HEK293 (cell line): ENCODE measurements around the gene NCAPG.

Experiments
- BCL11A ChIP-seq: fragments of 450-650 bp; formaldehyde crosslinking; IDR thresholded peaks from 2 replicates; pipeline ENCODE4 v1.5.1; 2016; ENCODE audit warnings: low read depth, missing biosample characterization, missing genetic modification characterization
- BCL11B ChIP-seq: fragments of 450-650 bp; formaldehyde crosslinking; IDR thresholded peaks from 2 replicates; pipeline ENCODE4 v1.5.1; 2016; ENCODE audit warnings: low read depth, missing biosample characterization, missing genetic modification characterization
- CTCF ChIP-seq: fragments of 450-650 bp; formaldehyde crosslinking; IDR thresholded peaks from 2 replicates; pipeline ENCODE4 v1.5.1; 2016; ENCODE audit warnings: missing biosample characterization, missing genetic modification characterization
- ELK4 ChIP-seq: IDR thresholded peaks from 2 replicates; pipeline ENCODE4 v1.6.1; 2011; ENCODE audit warnings: mild to moderate bottlenecking, low read depth, low read length, borderline replicate concordance
- PBX3 ChIP-seq: sonication (generic); formaldehyde crosslinking; IDR thresholded peaks from 2 replicates; pipeline ENCODE4 v1.8.1; 2022; ENCODE audit warnings: mild to moderate bottlenecking, moderate library complexity, missing genetic modification reagents
- SETDB1 ChIP-seq: IDR thresholded peaks from one replicate; pipeline ENCODE4 v1.6.1; 2017; ENCODE audit warnings: mild to moderate bottlenecking, low read length, moderate library complexity, mixed read lengths; ENCODE audit not compliant: insufficient read length
- ZNF138 ChIP-seq: fragments of 450-650 bp; formaldehyde crosslinking; IDR thresholded peaks from 2 replicates; pipeline ENCODE4 v1.5.1; 2016; ENCODE audit warnings: missing biosample characterization, missing genetic modification characterization, borderline replicate concordance
- ZNF2 ChIP-seq: fragments of 450-650 bp; formaldehyde crosslinking; IDR thresholded peaks from 2 replicates; pipeline ENCODE4 v1.5.1; 2016; ENCODE audit warnings: missing biosample characterization, missing genetic modification characterization
- ZNF510 ChIP-seq: fragments of 450-650 bp; formaldehyde crosslinking; IDR thresholded peaks from 2 replicates; pipeline ENCODE4 v1.5.1; 2018; ENCODE audit warnings: mild to moderate bottlenecking, missing genetic modification characterization, missing biosample characterization; ENCODE audit not compliant: insufficient replicate concordance
- ZNF610 ChIP-seq: fragments of 450-650 bp; formaldehyde crosslinking; IDR thresholded peaks from 2 replicates; pipeline ENCODE4 v1.5.1; 2016; ENCODE audit warnings: missing biosample characterization, missing genetic modification characterization, borderline replicate concordance
- ZNF768 ChIP-seq: fragments of 450-650 bp; formaldehyde crosslinking; IDR thresholded peaks from 2 replicates; pipeline ENCODE4 v1.5.1; 2018; ENCODE audit warnings: missing biosample characterization, mild to moderate bottlenecking, missing genetic modification characterization

- TF ChIP-seq ZNF768, result no peak
- no peak for TF ChIP-seq BCL11B (tag by site-specific recombination)
- TF ChIP-seq ZNF610 (tag by site-specific recombination), result no peak
- no peak for TF ChIP-seq ELK4
- no peak for TF ChIP-seq CTCF (tag by site-specific recombination)
- no peak for TF ChIP-seq PBX3 (CRISPR knock-in tag)
- no peak for TF ChIP-seq SETDB1
- TF ChIP-seq ZNF2 (tag by site-specific recombination), result no peak
- no peak for TF ChIP-seq ZNF510 (tag by site-specific recombination)
- no peak for TF ChIP-seq ZNF138 (tag by site-specific recombination)
- TF ChIP-seq BCL11A, result no peak
These were observed 48.1 kb upstream of the NCAPG start for GRCh38 chr4:17762726-17763125.
